HepG2 (cell line): Measurements from ENCODE around the gene EBF4. TPM values are rescaled to one million over a fixed set of nuclear protein-coding genes. Genes with fewer than 3 reads are reported as not detected.

Experiments used
- ATF5 ChIP-seq: sonication (generic); formaldehyde crosslinking; IDR thresholded peaks from 2 replicates; pipeline ENCODE4 v1.4.0; 2020; ENCODE audit warnings: mild to moderate bottlenecking, low read depth, missing genetic modification reagents
- MNT ChIP-seq: fragments of 450-650 bp; IDR thresholded peaks from 2 replicates; pipeline ENCODE4 v1.6.1; 2016
- MXI1 ChIP-seq: IDR thresholded peaks from 3 replicates; pipeline ENCODE4 v1.6.1; 2012; ENCODE audit warnings: low read depth, low read length, inconsistent platforms, borderline replicate concordance
- SNAPC4 ChIP-seq: sonication (generic); formaldehyde crosslinking; IDR thresholded peaks from 2 replicates; pipeline ENCODE4 v1.4.0; 2020; ENCODE audit warnings: mild to moderate bottlenecking, missing genetic modification reagents
- SP140L ChIP-seq: sonication (generic); formaldehyde crosslinking; IDR thresholded peaks from 2 replicates; pipeline ENCODE4 v1.4.0; 2020; ENCODE audit warnings: missing genetic modification reagents, borderline replicate concordance
- ZNF724P ChIP-seq: sonication (generic); formaldehyde crosslinking; IDR thresholded peaks from 2 replicates; pipeline ENCODE4 v1.8.0; 2022; ENCODE audit warnings: missing genetic modification reagents, borderline replicate concordance
- polyA plus RNA-seq, 8 experiments: library from polyadenylated mRNA; depleted of rRNA in 3 of 8; stranded (reverse) in 7 of 8; unstranded in 1 of 8; fragments of >200 nt; fragmentation: Illumina TruSeq in 4 of 8; extraction: Trizol in 4 of 8; gene quantifications; 2 replicates each; pipeline versions ENCODE4 v1.2.1 to v1.2.3, GENCODE V29; 2011 to 2016; ENCODE audit warnings: low read depth in 4 of 8, missing spikeins in 1 of 8, mixed read lengths in 1 of 8; ENCODE audit not compliant: insufficient read depth in 1 of 8
- total RNA-seq, 5 experiments: library from RNA; depleted of rRNA; stranded (reverse); fragments of >200 nt; fragmentation: Illumina TruSeq; extraction: Trizol; gene quantifications; 2 replicates each; pipeline ENCODE4 v1.2.3, GENCODE V29; 2016; ENCODE audit warnings: low read depth in 1 of 5
- TF ChIP-seq, protein P1 (sequence below): sonication (generic); formaldehyde crosslinking; conservative IDR thresholded peaks from 2 replicates; pipeline ENCODE4 v1.4.0; 2020; ENCODE audit warnings: missing genetic modification reagents
- TF ChIP-seq, protein P2 (sequence below): sonication (generic); formaldehyde crosslinking; IDR thresholded peaks from 2 replicates; pipeline ENCODE4 v1.8.1; 2022; ENCODE audit warnings: mild to moderate bottlenecking, missing genetic modification reagents

Gene EBF4
- total and polyA plus RNA-seq, 2 of the 13 experiments (the other 11 are each of a cell fraction or from before 2014, with no cell fraction given), result 0.84 to 2.2 TPM

- no peak for TF ChIP-seq SNAPC4
- TF ChIP-seq, protein P1, sequence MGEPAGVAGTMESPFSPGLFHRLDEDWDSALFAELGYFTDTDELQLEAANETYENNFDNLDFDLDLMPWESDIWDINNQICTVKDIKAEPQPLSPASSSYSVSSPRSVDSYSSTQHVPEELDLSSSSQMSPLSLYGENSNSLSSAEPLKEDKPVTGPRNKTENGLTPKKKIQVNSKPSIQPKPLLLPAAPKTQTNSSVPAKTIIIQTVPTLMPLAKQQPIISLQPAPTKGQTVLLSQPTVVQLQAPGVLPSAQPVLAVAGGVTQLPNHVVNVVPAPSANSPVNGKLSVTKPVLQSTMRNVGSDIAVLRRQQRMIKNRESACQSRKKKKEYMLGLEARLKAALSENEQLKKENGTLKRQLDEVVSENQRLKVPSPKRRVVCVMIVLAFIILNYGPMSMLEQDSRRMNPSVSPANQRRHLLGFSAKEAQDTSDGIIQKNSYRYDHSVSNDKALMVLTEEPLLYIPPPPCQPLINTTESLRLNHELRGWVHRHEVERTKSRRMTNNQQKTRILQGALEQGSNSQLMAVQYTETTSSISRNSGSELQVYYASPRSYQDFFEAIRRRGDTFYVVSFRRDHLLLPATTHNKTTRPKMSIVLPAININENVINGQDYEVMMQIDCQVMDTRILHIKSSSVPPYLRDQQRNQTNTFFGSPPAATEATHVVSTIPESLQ (CRISPR knock-in tag), result no peak
- peak; percentile 69 for TF ChIP-seq MNT
- TF ChIP-seq, protein P2, sequence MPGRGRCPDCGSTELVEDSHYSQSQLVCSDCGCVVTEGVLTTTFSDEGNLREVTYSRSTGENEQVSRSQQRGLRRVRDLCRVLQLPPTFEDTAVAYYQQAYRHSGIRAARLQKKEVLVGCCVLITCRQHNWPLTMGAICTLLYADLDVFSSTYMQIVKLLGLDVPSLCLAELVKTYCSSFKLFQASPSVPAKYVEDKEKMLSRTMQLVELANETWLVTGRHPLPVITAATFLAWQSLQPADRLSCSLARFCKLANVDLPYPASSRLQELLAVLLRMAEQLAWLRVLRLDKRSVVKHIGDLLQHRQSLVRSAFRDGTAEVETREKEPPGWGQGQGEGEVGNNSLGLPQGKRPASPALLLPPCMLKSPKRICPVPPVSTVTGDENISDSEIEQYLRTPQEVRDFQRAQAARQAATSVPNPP, result no peak
- no peak for TF ChIP-seq MXI1
- TF ChIP-seq ATF5 (CRISPR knock-in tag), result no peak
- no peak for TF ChIP-seq ZNF724P (CRISPR knock-in tag)
- TF ChIP-seq SP140L (CRISPR knock-in tag), result no peak
These were observed 56.9 kb downstream of the EBF4 start (continued) for GRCh38 chr20:2749343-2749950.
